GM10266 (cell line): ENCODE data around the gene PFKFB2.

Experiments used
- DNase-seq: peaks from one replicate; pipeline ENCODE4 v3.0.0; 2012; ENCODE audit errors: extremely low spot score
- TF ChIP-seq, protein P1 (sequence below): IDR thresholded peaks from 2 replicates; pipeline ENCODE4 v1.5.1; 2012; ENCODE audit warnings: mild to moderate bottlenecking, low read depth; ENCODE audit not compliant: control insufficient read depth, insufficient read depth; ENCODE audit errors: missing control alignments

PFKFB2 gene

DNA sequence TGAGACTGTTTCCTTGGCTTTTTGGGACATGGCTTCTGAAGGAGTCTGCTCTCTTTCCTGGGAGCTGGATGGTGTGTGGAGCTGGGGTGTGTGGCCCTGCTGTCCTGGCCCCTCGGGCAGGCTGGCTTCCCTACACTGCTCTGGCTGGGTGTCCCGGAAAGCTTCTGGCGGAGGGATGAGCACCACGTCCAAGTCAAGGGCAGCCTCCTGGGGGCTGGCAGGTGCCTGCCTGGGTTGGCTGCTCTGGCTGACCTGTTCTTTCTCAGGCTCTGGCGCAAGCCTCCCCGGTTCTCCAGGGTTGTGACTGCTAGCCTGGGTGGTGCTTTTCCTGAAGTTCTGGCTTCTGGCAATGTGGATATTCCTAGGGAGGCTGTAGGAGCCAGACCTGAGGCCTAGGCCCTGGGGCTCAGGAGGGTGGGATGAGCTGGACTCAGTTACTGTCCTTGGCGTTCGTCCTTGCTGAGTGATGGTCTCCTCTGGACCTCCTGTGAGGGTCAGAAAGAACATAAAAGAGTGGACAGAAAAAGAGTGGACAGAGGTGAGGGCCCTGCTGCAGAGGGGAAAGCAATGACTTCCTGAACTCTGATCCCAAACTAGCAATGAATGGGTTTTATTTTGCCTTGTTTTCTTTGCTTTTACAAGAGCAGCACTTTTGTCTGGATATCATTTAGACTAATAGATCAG is 29.9 kb upstream of the PFKFB2 start:
- DNase-seq, result no peak
- TF ChIP-seq, protein P1, sequence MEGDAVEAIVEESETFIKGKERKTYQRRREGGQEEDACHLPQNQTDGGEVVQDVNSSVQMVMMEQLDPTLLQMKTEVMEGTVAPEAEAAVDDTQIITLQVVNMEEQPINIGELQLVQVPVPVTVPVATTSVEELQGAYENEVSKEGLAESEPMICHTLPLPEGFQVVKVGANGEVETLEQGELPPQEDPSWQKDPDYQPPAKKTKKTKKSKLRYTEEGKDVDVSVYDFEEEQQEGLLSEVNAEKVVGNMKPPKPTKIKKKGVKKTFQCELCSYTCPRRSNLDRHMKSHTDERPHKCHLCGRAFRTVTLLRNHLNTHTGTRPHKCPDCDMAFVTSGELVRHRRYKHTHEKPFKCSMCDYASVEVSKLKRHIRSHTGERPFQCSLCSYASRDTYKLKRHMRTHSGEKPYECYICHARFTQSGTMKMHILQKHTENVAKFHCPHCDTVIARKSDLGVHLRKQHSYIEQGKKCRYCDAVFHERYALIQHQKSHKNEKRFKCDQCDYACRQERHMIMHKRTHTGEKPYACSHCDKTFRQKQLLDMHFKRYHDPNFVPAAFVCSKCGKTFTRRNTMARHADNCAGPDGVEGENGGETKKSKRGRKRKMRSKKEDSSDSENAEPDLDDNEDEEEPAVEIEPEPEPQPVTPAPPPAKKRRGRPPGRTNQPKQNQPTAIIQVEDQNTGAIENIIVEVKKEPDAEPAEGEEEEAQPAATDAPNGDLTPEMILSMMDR, result no peak

DNA sequence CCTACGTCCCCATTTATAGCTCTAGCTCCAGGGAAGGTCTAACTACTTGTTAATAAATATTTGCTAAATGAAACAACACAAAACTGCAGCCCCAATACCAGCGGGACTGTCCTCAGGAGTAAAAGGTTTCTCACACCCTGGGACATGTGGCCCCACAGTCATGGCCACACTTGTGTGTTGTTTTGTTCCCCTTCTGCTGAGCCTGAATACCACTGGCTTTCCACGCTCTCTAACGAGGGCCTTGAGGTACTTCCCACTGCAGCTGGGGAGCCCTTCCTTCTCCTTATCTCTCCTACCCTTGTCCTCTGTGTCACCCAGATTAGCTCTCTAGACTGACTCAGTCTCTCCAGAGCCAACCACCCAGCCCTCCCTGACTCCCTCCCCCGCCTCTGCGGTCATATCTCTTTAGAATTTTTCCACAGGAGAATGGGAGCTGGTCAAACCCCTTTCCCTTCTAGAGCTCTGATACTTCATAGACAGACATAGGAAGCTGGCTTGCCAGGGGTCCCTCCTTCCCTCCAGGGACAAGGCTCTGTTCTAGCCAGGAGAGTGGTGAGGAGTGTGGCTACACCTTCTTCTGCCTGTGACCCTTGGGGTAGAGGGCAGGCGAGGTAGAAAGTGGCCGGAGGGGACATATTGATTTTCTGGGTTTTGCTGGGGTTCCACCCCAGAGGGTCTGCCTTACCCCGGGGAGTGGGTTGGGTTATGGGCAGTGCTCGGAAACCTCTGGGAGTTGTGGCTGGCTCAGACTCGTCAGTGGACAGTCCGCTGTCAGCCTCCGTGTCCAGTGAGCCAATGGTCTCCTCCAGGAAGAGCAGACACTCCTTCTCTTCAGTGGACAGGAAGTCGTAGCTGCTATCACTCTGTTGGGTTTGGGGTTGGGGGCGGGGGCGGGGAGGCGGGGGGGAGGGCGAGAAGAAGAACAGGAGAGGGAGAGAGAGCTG is 28.6 kb upstream of the PFKFB2 start:
- TF ChIP-seq, protein P1, result no peak
- DNase-seq, result no peak

DNA sequence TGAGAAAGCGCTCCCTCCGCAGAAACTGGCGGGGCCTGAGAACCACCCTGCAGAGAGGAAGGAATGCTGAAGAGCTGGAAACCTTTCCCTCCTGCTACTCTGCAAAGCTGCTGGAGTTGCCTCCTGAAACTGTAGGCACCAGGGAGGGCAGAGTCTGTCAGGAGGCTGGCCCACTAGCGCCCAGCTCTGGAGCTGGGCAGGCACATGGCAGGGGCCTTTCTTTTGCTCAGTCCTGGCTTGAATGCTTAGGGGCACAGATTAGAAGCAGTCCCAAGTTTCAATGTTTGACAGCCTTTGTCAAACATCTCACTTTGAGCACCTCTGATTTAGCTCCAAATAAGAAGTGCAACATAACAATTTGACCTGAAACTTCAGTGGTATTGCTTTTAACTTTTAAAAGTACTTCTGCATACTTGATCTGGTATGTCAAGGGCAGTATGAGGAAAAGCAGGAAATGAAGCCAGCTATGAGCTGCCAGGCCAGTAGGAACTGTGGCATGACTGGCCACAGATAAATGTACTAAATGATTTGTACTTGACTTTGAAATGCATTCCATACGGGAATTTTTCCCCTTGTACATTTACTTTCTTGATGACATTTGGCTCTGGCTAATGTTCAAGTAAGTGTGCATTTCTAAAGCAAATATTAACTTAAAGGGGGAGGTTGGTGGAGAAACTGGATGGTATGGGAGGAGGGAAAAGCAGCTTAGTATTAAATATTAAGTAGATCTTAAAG is 27.8 kb upstream of the PFKFB2 start:
- DNase-seq, result no peak
- TF ChIP-seq, protein P1, result no peak

DNA sequence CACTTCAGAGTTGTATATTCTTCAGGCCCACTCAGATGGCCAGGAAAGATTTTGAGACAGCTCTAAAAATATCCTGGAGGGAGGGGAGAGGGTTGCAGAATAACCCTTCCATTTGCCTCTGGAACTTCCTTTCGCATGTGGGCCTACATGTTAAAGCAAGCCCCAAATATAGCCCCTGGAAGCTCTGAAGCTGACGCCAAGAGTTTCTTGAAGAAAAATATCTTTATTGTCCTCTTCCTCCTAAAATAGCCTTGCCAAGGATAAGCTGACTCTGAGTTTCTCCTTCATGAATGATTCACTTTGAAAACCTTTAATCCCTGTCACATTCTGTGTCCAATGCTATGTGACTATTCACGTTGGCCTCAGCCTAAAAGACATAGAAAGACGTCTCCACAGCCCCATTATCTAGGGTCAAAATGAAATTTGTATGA is 27.0 kb upstream of the PFKFB2 start:
- DNase-seq, result no peak
- TF ChIP-seq, protein P1, result no peak

DNA sequence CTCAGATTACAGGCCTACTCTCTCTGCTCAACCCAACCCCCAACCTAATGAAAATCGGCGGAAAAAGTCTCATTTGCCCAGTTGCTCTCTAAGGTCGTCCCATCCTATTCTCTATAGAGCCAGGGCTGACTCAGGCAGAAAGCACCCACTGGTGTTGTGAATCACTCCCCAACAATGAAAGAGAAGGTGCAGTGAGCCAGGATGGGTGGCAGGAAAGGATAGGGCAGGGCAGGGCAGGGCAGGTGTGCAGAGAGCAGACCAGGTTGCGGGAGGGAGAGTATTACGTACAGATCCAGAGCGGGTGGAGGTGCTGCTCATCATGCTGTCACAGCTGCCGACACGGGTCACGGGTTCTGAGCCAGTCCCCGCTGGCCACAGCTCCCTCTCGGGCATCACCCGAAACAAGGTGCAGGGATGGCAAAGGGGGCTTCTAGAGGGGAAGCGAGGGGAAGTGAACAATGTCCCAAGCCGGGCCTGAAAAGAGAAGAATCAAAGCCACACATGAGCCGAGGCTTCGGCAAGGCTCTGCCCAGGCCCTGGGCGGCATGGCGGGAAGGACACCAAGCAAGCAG is 25.8 kb upstream of the PFKFB2 start:
- TF ChIP-seq, protein P1, result no peak
- DNase-seq, result no peak

DNA sequence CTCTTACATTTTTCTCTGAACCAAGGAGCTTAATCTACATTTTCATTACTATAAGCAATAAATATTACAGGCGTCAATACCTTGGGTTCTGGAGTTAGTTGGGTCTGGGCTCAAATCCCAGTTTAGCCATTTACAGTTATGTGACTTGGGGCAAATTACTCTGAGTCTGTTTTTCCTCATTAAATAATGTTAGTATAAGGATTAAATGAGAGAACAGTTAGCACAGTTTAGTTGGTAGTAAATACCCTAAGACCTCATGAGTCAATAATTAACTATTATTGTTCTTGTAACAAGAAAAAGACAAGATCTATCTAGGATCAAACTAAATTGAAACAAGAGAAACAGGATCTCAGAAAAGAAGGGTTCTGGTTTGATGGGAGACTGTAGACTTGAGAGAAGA is 25.2 kb upstream of the PFKFB2 start:
- TF ChIP-seq, protein P1, result no peak
- DNase-seq, result no peak
